Activated CD4-positive, alpha-beta T cell treated with anti-CD3 and anti-CD28 coated beads, Interleukin-2, amount 50 U/mL, for 48 hours (primary cell): Measurements from ENCODE around the gene TAF10.

Experiments used
- DNase-seq, 2 experiments: peaks; one replicate each; pipeline ENCODE4 v3.0.0-alpha.2; 2020

The TAF10 gene

DNA sequence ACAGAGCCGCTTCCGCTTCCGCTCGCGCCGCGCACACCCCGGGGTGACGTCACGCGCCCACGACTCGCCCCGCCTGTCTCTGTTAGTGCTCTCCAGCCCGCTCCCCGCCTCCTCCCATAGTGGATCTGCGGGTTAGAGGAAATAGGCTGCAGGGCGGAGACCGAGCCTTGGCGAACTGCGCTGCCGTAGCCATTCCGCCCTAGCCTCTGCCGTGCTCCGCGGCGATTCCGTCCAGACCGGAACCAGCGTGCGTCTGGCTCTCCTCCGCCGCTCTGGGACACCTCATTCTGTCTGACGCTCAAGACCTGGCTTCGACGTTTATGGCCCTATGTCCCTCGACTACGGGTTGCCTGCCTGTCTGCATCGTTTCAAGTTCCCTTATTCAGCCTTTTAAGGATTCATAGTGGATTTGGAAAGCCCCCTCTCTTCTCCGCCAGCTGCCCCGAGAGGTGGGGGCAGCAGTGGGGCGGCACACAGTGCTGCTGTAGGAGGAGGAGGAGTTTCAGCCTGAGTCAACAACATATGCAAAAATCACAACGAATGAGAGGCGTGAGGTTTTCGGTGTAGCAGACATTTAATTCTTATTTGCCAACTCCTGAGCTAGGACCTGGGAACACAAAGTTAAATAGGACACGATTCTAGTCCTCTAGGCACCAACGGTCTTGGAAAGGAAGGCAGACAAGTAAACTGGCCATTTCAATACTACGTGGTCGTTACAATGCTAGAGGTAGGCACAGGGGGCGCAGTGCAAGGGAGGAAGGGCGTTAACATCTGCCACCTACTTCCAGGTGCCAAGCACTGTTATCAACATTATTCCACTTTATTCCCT lies at the start of gene TAF10:
Gene TAF10, minus strand, starts transcription at position 4 of the 829 bp plus-strand sequence. CDS start 27 bp downstream, outside the sequence.
- DNase-seq, result peak; percentile 94 to 96

DNA sequence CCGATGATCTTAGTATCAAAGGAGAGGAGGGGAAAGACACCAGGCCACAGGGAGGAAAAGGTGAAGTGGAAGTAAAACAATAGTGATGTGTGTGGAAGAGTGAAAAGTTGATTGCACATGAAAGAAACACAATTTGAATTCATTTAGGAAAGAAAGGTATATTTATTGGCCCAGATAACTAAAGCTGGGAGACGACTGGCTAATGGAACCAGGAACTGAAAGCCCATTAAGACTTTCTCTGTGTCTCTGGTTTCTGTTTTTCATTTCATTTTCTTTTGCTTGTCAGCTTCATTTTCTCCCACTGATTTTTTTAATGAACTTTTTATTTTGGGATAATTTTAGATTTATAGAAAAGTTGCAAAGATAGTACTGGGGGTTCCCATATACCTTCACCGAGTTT lies 48.7 kb upstream of the TAF10 start:
- DNase-seq, result no peak

DNA sequence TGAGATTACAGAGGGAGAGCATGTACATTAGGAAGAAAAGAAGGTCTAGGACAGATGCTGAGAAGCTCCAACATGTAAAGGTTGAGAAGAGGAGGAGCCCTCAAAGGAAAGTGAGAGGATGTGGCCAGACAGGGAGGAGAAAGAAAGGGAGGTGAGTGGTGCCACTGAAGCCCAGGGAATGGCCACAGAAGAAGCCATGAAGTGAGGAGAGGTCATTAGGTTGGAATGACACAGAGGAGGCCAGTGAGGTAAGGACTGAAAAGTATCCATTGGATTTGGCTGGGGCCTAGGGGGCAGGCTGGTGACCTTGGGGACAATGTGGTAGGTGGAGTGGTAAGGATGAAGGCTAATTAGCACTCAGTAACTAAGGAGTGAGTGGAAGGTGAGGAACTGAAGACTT lies 46.6 kb upstream of the TAF10 start:
- DNase-seq, result no peak

DNA sequence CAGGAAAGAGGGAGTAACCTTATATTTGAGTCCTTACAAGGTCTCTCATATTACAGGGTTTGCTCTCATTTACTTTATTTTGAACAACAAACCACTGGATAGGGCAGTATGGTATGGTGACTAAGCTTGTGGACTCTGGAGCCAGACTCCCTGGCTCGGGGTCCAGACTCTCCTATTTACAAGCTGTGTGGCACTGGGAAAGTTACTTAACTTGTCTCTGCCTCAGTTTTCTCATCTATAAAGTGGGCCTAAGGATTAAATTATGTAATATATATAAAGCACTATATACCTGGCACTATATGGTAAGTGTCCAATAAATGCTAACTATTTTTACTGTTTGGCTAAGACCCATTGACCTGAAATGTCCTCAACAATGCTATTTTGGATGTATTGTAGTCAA lies 45.3 kb upstream of the TAF10 start:
- no peak for DNase-seq

- no peak for DNase-seq
These were observed 44.9 kb upstream of the TAF10 start for GRCh38 chr11:6656936-6657335.

- no peak for DNase-seq
These were observed 44.5 kb upstream of the TAF10 start for GRCh38 chr11:6656584-6656915.

- no peak for DNase-seq
These were observed 44.0 kb upstream of the TAF10 start, which contains the start of gene DCHS1 for GRCh38 chr11:6655790-6656583. TSS of gene DCHS1 (minus strand) at chr11:6655809. CDS start at chr11:6641613, 14,196 bp downstream.

DNA sequence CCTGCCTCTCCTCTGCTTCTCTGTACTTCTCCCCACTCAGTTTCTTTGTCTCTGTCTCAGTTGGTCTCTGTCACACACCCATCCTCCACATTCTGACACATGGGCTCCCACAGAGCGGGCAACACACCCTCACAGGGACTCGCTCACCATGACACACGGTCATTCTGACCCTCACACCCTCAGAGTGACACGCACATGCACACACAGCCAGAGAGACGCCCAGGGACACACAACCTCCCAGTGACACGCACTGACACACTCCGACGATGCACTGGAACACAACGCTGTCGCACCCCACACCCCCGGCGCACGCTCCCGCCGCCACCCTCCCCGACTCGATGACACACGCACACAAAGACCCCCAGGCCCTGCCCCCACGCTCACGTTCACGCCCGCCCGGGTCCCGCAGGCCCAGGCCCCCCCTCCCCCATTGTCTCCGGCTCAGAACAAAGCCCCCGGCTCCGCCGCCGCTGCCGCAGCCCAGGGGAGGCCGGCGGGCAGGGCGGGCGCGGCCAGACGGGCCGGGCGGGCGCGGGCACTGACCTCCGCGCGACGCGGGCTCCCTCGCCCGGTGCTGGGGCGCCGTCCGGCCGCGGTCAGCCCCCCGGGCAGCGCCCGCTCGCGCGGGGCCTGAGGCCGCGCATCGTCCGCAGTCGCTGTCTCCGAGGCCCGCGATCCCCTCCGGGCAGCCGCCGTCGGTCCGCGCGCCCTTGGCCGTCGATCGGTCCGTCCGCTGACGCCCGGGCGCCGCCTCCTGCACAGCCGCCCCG lies 43.2 kb upstream of the TAF10 start:
- peak in 1 of 2 experiments; percentile 34 for DNase-seq

- no peak for DNase-seq
These were observed 42.4 kb upstream of the TAF10 start for GRCh38 chr11:6654281-6655019.

- no peak for DNase-seq
These were observed 41.6 kb upstream of the TAF10 start for GRCh38 chr11:6653656-6654055.

- no peak for DNase-seq
These were observed 41.1 kb upstream of the TAF10 start for GRCh38 chr11:6653097-6653496.

- DNase-seq, result no peak
These were observed 40.2 kb upstream of the TAF10 start for GRCh38 chr11:6652182-6652581.

DNA sequence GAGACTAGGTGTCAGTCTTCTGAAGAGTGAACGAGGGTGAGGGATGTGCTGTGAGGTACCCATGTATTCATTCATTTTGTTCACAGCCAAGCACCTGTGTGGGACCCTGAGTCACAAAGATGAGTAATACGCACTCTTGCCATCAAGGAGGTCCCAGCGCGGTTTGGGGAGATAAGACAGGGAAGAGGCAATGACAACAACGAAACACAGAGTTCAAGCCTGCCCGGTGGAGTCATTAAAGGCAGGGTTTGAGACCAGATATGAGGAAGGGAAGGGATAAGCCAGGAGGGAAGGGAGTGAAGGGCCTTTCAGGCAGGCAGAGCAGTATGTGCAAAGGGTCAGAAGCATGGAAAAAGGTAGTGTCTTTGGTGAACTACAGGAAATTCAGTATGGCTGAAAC lies 39.0 kb upstream of the TAF10 start:
- DNase-seq, result no peak

DNA sequence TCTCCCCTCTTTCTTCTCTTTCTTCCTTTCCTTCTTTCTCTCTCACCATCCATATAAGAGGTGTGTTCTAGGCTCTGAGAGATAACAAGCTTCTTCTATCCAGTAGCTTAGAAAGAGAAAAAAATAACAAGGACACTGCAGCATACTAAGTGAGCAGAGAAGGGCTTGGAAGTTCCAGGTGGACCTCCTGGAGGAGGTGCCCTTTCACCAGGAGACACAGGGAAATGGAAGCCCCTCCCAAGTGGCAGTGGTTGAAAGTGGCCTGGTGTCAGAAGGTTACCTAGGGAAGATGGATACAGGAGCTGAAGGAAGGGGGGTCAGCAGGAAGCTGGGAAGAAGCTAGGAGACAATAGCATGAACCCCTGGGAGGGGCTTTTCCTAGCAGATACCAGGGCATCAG lies 38.1 kb upstream of the TAF10 start:
- no peak for DNase-seq

- DNase-seq, result no peak
These were observed 36.5 kb upstream of the TAF10 start for GRCh38 chr11:6648501-6648900.

DNA sequence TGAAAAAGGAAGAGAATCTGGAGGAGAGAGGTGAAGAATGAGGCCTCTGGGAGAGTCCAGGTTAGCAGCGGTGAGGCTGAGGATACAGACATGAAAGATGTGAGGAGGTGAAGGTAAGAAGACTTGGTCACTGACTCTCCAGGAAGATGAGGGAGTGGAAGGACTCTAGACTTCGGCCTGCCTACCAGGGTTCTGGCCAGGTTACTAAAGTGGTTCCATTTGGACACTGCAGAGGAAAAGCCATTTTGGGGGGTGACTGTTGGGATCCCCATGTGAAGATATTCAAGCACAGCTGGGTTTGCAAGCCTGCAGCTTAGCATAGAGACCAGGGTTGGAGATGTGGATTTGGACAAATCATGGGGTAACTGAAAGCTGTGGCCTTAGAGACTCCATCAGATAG lies 35.8 kb upstream of the TAF10 start:
- DNase-seq, result no peak

- peak in 1 of 2 experiments; percentile 35 for DNase-seq
These were observed 35.1 kb upstream of the TAF10 start for GRCh38 chr11:6646918-6647679.

DNA sequence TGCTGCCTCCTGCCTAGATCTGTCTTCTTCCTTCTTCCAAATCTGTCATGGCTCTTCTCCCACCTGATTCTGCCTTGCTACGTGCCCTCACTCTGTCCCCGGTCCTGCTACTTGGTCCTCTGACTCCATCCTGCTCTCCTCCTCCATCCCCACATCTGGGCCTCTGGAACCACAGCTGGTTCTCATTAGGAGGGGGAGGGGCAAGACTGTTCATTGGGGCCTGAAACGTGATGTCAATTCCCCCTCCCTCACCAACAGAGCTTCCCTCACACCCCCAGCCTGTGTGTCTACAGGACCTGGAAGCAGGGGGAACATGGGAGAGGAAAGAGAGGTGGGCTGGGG lies 34.5 kb upstream of the TAF10 start:
- DNase-seq, result no peak

GRCh38 chr11:6646071-6646470 lies 34.1 kb upstream of the TAF10 start:
- no peak for DNase-seq

GRCh38 chr11:6642957-6643356 lies 30.9 kb upstream of the TAF10 start:
- no peak for DNase-seq

DNA sequence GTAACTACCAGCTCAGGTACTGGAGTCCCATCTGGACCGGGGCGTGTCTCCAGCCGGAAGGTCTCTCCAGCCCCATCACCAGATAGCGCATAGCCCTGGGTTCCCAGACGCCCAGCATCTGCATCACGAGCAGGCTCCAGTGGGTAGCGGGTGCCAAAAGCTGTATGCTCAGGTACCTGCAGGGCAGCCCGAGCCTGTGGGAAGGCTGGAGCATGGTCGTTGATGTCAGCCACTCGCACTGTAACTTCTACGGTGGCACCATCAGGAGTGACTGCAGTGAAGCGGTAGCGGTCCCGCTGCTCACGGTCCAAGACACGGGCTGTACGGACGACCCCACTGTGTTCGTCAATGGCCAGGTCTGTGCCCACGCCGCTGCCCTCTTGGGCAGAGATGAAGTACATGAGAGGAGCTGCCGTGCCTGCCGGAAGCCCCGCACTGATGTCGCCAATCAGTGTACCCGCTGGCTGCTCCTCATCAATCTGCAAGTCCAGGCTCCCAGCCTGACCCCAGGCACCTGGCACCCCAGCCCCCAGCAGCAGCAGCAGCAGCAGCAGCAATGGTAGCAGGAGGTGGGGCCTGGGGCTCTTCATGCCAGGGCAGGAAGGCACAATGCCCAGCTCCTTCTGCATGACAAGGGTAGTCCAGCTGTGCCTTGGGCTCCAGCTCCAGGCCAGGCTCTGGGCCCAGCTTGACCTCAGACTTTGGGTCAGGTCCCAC lies 29.1 kb upstream of the TAF10 start:
- no peak for DNase-seq
